Measurements from ENCODE around the gene RORC.

DNA sequence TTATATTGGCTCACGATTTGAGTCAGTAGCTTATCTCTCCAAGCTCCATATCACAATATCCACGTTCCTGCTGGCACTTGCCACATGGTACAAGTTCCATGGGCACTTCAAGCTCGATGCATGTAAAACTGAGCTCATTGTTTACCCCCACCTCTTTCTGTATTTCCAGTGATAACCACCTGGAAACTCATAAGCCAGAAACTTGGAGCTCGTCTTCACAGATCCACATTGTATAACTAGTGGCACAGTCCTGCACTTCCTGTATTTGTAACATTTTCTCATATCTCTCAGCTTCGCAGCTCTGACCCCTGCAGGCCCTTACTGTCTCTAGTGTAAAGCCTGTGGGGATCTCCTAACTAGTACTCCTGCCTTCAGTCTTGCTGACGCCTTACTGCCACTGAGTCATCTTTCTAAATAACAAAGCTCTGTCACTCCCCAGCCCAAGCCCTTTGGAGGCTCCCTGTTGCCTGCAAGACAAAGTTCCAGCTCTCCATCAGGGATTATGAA, 14.5 kb upstream of the RORC start:
- TF ChIP-seq, protein P1, sequence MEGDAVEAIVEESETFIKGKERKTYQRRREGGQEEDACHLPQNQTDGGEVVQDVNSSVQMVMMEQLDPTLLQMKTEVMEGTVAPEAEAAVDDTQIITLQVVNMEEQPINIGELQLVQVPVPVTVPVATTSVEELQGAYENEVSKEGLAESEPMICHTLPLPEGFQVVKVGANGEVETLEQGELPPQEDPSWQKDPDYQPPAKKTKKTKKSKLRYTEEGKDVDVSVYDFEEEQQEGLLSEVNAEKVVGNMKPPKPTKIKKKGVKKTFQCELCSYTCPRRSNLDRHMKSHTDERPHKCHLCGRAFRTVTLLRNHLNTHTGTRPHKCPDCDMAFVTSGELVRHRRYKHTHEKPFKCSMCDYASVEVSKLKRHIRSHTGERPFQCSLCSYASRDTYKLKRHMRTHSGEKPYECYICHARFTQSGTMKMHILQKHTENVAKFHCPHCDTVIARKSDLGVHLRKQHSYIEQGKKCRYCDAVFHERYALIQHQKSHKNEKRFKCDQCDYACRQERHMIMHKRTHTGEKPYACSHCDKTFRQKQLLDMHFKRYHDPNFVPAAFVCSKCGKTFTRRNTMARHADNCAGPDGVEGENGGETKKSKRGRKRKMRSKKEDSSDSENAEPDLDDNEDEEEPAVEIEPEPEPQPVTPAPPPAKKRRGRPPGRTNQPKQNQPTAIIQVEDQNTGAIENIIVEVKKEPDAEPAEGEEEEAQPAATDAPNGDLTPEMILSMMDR (IDR thresholded peaks at IDR 0.05): no peak
- TF ChIP-seq POLR2A (IDR thresholded peaks at IDR 0.05): no peak

Data from testis (tissue), 2 donors.